SK-N-MC (cell line): ENCODE measurements around the gene METTL21A.
"Not testable (repeated sequence)": the region's sequence is repeated elsewhere in the genome, so short reads cannot be mapped to it uniquely, and the experiment has no call there.

Experiments
- EZH2 ChIP-seq: fragments of 200-600 bp; sonication (generic); IDR thresholded peaks from one replicate; pipeline ENCODE4 v1.6.1; 2017; ENCODE audit warnings: antibody characterized with exemption
- POLR2AphosphoS5 ChIP-seq: IDR thresholded peaks from 2 replicates; pipeline ENCODE4 v1.6.1; 2012; ENCODE audit warnings: mild to moderate bottlenecking, low read depth, low read length, borderline replicate concordance

GRCh38 chr2:207646582-207646981 is 21.4 kb upstream of the METTL21A start:
- TF ChIP-seq POLR2AphosphoS5, EZH2: not testable (repeated sequence)
